GM23338 (cell line): Measurements from ENCODE around the gene ARL2BP. TPM values are rescaled to one million over a fixed set of nuclear protein-coding genes. Genes with fewer than 3 reads are reported as not detected.

Experiments used
- ATAC-seq: fragments of 200-7000 bp; cut with Tn5 transposase; 3 replicates; pipeline ENCODE4 v1.9.1; 2020
- DNase-seq: peaks from one replicate; pipeline ENCODE4 v3.0.0-alpha.2; 2015; ENCODE audit warnings: low spot score
- H2AFZ ChIP-seq: fragments of 200-600 bp; sonication (generic); 2 replicates; pipeline ENCODE4 v1.8.0; 2016; ENCODE audit warnings: antibody characterized with exemption, mild to moderate bottlenecking, moderate library complexity
- H3F3A ChIP-seq: fragments of 200-600 bp; sonication (generic); replicated peaks from 2 replicates; pipeline ENCODE4 v1.8.0; 2017; ENCODE audit warnings: antibody characterized with exemption, mixed run types, low read depth
- H3K27ac ChIP-seq: fragments of 200-600 bp; sonication (generic); 2 replicates; pipeline ENCODE4 v1.6.1; 2016; ENCODE audit warnings: low read depth
- H3K27me3 ChIP-seq: fragments of 200-600 bp; sonication (generic); 2 replicates; pipeline ENCODE4 v1.8.0; 2016; ENCODE audit warnings: mild to moderate bottlenecking, mixed run types, moderate library complexity; ENCODE audit not compliant: insufficient read depth
- H3K36me3 ChIP-seq: fragments of 200-600 bp; sonication (generic); 2 replicates; pipeline ENCODE4 v1.8.0; 2016; ENCODE audit warnings: mild to moderate bottlenecking; ENCODE audit not compliant: insufficient read depth
- H3K4me1 ChIP-seq: fragments of 200-600 bp; sonication (generic); 2 replicates; pipeline ENCODE4 v1.8.0; 2016; ENCODE audit warnings: mild to moderate bottlenecking, moderate library complexity; ENCODE audit not compliant: insufficient read depth
- H3K4me2 ChIP-seq: fragments of 200-600 bp; sonication (generic); 2 replicates; pipeline ENCODE4 v1.7.1; 2017; ENCODE audit warnings: mixed run types
- H3K4me3 ChIP-seq: fragments of 200-600 bp; sonication (generic); 2 replicates; pipeline ENCODE4 v1.6.1; 2016; ENCODE audit warnings: mixed run types
- H3K79me2 ChIP-seq: fragments of 200-600 bp; sonication (generic); replicated peaks from 2 replicates; pipeline ENCODE4 v1.8.0; 2017; ENCODE audit warnings: mild to moderate bottlenecking; ENCODE audit not compliant: insufficient read depth
- H3K9me2 ChIP-seq: fragments of 200-600 bp; sonication (generic); 2 replicates; pipeline ENCODE4 v1.8.0; 2017; ENCODE audit not compliant: insufficient read depth
- H4K20me1 ChIP-seq: fragments of 200-600 bp; sonication (generic); replicated peaks from 2 replicates; pipeline ENCODE4 v1.8.0; 2017; ENCODE audit warnings: mild to moderate bottlenecking; ENCODE audit not compliant: insufficient read depth
- H3K27ac Mint-ChIP-seq: 2 replicates; pipeline ENCODE4 v1.8.0; 2020; ENCODE audit warnings: inconsistent platforms, mild to moderate bottlenecking, moderate library complexity, mixed read lengths
- H3K27me3 Mint-ChIP-seq: 3 replicates; pipeline ENCODE4 v1.8.0; 2022; ENCODE audit warnings: low read depth, mild to moderate bottlenecking, moderate library complexity, mixed read lengths, inconsistent platforms; ENCODE audit not compliant: insufficient read depth, poor library complexity
- H3K36me3 Mint-ChIP-seq: 3 replicates; pipeline ENCODE4 v1.8.0; 2021; ENCODE audit warnings: low read depth, mild to moderate bottlenecking, inconsistent platforms, moderate library complexity, mixed read lengths
- H3K4me1 Mint-ChIP-seq: 3 replicates; pipeline ENCODE4 v1.8.0; 2020; ENCODE audit warnings: mild to moderate bottlenecking, inconsistent platforms, mixed read lengths
- H3K4me3 Mint-ChIP-seq: 3 replicates; pipeline ENCODE4 v1.8.0; 2021; ENCODE audit warnings: moderate library complexity, mild to moderate bottlenecking, inconsistent platforms, mixed read lengths
- H3K9me3 Mint-ChIP-seq: 3 replicates; pipeline ENCODE4 v1.8.0; 2020; ENCODE audit warnings: moderate library complexity, mild to moderate bottlenecking, inconsistent platforms, mixed read lengths
- CREB1 ChIP-seq: fragments of 250-450 bp; sonication (Bioruptor Pico); IDR thresholded peaks from 2 replicates; pipeline ENCODE4 v1.5.0; 2020; ENCODE audit warnings: low read depth, mild to moderate bottlenecking, moderate library complexity
- EZH2 ChIP-seq: fragments of 200-600 bp; sonication (generic); IDR thresholded peaks from one replicate; pipeline ENCODE4 v1.8.0; 2017; ENCODE audit warnings: antibody characterized with exemption, mild to moderate bottlenecking, low read depth; ENCODE audit not compliant: unreplicated experiment
- EZH2phosphoT487 ChIP-seq: fragments of 200-600 bp; sonication (generic); IDR thresholded peaks from one replicate; pipeline ENCODE4 v1.8.1; 2018; ENCODE audit warnings: antibody characterized with exemption; ENCODE audit not compliant: unreplicated experiment
- JUNB ChIP-seq: IDR thresholded peaks from one replicate; pipeline ENCODE4 v1.6.1; 2016; ENCODE audit warnings: antibody characterized with exemption; ENCODE audit not compliant: unreplicated experiment
- NANOG ChIP-seq: IDR thresholded peaks from 2 replicates; pipeline ENCODE4 v1.6.1; 2016; ENCODE audit warnings: antibody characterized with exemption, borderline replicate concordance
- POLR2AphosphoS5 ChIP-seq: IDR thresholded peaks from 2 replicates; pipeline ENCODE4 v1.6.1; 2016; ENCODE audit warnings: antibody characterized with exemption, low read depth
- STAT1 ChIP-seq: IDR thresholded peaks from one replicate; pipeline ENCODE4 v1.6.1; 2016; ENCODE audit warnings: antibody characterized with exemption; ENCODE audit not compliant: unreplicated experiment
- ZNF114 ChIP-seq: fragments of 250-450 bp; sonication (Bioruptor Pico); IDR thresholded peaks from 2 replicates; pipeline ENCODE4 v1.5.0; 2020; ENCODE audit warnings: mild to moderate bottlenecking, moderate library complexity
- ZNF331 ChIP-seq: fragments of 250-450 bp; sonication (Bioruptor Pico); IDR thresholded peaks from 2 replicates; pipeline ENCODE4 v1.5.0; 2020; ENCODE audit warnings: low read depth, mild to moderate bottlenecking, moderate library complexity
- polyA plus RNA-seq: library from polyadenylated mRNA; unstranded; fragments of >200 nt; fragmentation: Nextera tagmentation; extraction: Ambion mirVana; gene quantifications from 2 replicates; pipeline ENCODE4 v1.2.1, GENCODE V29; 2016
- total RNA-seq: library from RNA; depleted of rRNA; stranded (reverse); fragments of >200 nt; shearing (Covaris generic); gene quantifications from 2 replicates; pipeline ENCODE4 v1.2.3, GENCODE V29; 2014
- TF ChIP-seq, protein P1 (sequence below): IDR thresholded peaks from 2 replicates; pipeline ENCODE4 v1.6.1; 2016; ENCODE audit warnings: antibody characterized with exemption
- TF ChIP-seq, protein P2 (sequence below), 2 experiments: fragments of 200-600 bp in 1 of 2; sonication (generic) in 1 of 2; conservative IDR thresholded peaks; 2 replicates each; pipeline versions ENCODE4 v1.5.1 to v1.6.1; 2016 to 2017; ENCODE audit warnings: antibody characterized with exemption in 2 of 2, low read depth in 2 of 2, mild to moderate bottlenecking in 2 of 2, moderate library complexity in 1 of 2
- TF ChIP-seq, protein P3 (sequence below): IDR thresholded peaks from one replicate; pipeline ENCODE4 v1.6.1; 2018; ENCODE audit warnings: antibody characterized with exemption; ENCODE audit not compliant: unreplicated experiment
- TF ChIP-seq, protein P4 (sequence below): fragments of 250-450 bp; sonication (Bioruptor Pico); IDR thresholded peaks from 2 replicates; pipeline ENCODE4 v1.5.0; 2020; ENCODE audit warnings: mild to moderate bottlenecking, moderate library complexity

ARL2BP gene
- total and polyA plus RNA-seq, 2 experiments from 2014 or later: 10.3 to 13.4 TPM

DNA sequence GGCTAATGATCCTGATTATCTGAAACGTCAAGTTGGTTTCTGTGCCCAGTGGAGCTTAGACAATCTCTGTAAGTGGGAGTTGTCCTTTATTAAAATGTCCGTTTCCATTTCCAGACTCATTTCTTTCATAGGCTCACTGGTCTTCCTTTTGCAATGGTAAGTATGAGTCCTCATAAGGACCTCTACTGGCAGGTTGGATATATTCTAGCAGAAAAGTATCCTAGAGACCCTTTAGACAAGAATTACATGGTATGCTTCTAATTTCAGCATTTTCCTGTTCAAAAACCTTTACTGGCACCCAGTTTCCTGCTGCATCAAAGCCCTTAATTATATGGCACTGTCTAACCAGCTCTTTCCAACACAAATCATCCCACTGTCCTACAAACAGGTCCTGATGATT is 28.1 kb upstream of the ARL2BP start:
- Histone ChIP-seq H3K36me3 (peaks cover 31% of the 10 kb centered on the region), H3K27me3 (no peaks in the 10 kb centered on the region), H3K9me2 (no peaks in the 10 kb centered on the region), H3K79me2 (no peaks in the 10 kb centered on the region), H3K27ac (no peak overlapping the region), H3K4me1 (no peaks in the 10 kb centered on the region), H3F3A (no peaks in the 10 kb centered on the region), H4K20me1 (no peaks in the 10 kb centered on the region; the same call in 1 of the 2 replicates), H2AFZ (no peak overlapping the region), H3K4me3 (no peak overlapping the region), H3K4me2 (no peak overlapping the region)
- Mint-ChIP-seq H3K4me1 (no peaks in the 10 kb centered on the region), H3K27ac (no peak overlapping the region), H3K36me3 (peaks cover 54% of the 10 kb centered on the region), H3K9me3 (no peaks in the 10 kb centered on the region), H3K27me3 (no peaks in the 10 kb centered on the region), H3K4me3 (no peak overlapping the region)
- ATAC-seq (no peak), DNase-seq (no peak)
- TF ChIP-seq ZNF331 (CRISPR knock-in tag) (no peak), EZH2phosphoT487 (no peak), NANOG (no peak), EZH2 (no peak), STAT1 (no peak), CREB1 (CRISPR knock-in tag) (no peak), POLR2AphosphoS5 (no peak), ZNF114 (CRISPR knock-in tag) (no peak), JUNB (no peak)
- TF ChIP-seq, protein P1, sequence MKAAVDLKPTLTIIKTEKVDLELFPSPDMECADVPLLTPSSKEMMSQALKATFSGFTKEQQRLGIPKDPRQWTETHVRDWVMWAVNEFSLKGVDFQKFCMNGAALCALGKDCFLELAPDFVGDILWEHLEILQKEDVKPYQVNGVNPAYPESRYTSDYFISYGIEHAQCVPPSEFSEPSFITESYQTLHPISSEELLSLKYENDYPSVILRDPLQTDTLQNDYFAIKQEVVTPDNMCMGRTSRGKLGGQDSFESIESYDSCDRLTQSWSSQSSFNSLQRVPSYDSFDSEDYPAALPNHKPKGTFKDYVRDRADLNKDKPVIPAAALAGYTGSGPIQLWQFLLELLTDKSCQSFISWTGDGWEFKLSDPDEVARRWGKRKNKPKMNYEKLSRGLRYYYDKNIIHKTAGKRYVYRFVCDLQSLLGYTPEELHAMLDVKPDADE: no peak
- TF ChIP-seq, protein P2, sequence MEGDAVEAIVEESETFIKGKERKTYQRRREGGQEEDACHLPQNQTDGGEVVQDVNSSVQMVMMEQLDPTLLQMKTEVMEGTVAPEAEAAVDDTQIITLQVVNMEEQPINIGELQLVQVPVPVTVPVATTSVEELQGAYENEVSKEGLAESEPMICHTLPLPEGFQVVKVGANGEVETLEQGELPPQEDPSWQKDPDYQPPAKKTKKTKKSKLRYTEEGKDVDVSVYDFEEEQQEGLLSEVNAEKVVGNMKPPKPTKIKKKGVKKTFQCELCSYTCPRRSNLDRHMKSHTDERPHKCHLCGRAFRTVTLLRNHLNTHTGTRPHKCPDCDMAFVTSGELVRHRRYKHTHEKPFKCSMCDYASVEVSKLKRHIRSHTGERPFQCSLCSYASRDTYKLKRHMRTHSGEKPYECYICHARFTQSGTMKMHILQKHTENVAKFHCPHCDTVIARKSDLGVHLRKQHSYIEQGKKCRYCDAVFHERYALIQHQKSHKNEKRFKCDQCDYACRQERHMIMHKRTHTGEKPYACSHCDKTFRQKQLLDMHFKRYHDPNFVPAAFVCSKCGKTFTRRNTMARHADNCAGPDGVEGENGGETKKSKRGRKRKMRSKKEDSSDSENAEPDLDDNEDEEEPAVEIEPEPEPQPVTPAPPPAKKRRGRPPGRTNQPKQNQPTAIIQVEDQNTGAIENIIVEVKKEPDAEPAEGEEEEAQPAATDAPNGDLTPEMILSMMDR (conservative IDR thresholded peaks at IDR 0.05; ENCODE audit: low read depth in 2 of 2): no peak
- TF ChIP-seq, protein P3, sequence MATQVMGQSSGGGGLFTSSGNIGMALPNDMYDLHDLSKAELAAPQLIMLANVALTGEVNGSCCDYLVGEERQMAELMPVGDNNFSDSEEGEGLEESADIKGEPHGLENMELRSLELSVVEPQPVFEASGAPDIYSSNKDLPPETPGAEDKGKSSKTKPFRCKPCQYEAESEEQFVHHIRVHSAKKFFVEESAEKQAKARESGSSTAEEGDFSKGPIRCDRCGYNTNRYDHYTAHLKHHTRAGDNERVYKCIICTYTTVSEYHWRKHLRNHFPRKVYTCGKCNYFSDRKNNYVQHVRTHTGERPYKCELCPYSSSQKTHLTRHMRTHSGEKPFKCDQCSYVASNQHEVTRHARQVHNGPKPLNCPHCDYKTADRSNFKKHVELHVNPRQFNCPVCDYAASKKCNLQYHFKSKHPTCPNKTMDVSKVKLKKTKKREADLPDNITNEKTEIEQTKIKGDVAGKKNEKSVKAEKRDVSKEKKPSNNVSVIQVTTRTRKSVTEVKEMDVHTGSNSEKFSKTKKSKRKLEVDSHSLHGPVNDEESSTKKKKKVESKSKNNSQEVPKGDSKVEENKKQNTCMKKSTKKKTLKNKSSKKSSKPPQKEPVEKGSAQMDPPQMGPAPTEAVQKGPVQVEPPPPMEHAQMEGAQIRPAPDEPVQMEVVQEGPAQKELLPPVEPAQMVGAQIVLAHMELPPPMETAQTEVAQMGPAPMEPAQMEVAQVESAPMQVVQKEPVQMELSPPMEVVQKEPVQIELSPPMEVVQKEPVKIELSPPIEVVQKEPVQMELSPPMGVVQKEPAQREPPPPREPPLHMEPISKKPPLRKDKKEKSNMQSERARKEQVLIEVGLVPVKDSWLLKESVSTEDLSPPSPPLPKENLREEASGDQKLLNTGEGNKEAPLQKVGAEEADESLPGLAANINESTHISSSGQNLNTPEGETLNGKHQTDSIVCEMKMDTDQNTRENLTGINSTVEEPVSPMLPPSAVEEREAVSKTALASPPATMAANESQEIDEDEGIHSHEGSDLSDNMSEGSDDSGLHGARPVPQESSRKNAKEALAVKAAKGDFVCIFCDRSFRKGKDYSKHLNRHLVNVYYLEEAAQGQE: no peak
- TF ChIP-seq, protein P4, sequence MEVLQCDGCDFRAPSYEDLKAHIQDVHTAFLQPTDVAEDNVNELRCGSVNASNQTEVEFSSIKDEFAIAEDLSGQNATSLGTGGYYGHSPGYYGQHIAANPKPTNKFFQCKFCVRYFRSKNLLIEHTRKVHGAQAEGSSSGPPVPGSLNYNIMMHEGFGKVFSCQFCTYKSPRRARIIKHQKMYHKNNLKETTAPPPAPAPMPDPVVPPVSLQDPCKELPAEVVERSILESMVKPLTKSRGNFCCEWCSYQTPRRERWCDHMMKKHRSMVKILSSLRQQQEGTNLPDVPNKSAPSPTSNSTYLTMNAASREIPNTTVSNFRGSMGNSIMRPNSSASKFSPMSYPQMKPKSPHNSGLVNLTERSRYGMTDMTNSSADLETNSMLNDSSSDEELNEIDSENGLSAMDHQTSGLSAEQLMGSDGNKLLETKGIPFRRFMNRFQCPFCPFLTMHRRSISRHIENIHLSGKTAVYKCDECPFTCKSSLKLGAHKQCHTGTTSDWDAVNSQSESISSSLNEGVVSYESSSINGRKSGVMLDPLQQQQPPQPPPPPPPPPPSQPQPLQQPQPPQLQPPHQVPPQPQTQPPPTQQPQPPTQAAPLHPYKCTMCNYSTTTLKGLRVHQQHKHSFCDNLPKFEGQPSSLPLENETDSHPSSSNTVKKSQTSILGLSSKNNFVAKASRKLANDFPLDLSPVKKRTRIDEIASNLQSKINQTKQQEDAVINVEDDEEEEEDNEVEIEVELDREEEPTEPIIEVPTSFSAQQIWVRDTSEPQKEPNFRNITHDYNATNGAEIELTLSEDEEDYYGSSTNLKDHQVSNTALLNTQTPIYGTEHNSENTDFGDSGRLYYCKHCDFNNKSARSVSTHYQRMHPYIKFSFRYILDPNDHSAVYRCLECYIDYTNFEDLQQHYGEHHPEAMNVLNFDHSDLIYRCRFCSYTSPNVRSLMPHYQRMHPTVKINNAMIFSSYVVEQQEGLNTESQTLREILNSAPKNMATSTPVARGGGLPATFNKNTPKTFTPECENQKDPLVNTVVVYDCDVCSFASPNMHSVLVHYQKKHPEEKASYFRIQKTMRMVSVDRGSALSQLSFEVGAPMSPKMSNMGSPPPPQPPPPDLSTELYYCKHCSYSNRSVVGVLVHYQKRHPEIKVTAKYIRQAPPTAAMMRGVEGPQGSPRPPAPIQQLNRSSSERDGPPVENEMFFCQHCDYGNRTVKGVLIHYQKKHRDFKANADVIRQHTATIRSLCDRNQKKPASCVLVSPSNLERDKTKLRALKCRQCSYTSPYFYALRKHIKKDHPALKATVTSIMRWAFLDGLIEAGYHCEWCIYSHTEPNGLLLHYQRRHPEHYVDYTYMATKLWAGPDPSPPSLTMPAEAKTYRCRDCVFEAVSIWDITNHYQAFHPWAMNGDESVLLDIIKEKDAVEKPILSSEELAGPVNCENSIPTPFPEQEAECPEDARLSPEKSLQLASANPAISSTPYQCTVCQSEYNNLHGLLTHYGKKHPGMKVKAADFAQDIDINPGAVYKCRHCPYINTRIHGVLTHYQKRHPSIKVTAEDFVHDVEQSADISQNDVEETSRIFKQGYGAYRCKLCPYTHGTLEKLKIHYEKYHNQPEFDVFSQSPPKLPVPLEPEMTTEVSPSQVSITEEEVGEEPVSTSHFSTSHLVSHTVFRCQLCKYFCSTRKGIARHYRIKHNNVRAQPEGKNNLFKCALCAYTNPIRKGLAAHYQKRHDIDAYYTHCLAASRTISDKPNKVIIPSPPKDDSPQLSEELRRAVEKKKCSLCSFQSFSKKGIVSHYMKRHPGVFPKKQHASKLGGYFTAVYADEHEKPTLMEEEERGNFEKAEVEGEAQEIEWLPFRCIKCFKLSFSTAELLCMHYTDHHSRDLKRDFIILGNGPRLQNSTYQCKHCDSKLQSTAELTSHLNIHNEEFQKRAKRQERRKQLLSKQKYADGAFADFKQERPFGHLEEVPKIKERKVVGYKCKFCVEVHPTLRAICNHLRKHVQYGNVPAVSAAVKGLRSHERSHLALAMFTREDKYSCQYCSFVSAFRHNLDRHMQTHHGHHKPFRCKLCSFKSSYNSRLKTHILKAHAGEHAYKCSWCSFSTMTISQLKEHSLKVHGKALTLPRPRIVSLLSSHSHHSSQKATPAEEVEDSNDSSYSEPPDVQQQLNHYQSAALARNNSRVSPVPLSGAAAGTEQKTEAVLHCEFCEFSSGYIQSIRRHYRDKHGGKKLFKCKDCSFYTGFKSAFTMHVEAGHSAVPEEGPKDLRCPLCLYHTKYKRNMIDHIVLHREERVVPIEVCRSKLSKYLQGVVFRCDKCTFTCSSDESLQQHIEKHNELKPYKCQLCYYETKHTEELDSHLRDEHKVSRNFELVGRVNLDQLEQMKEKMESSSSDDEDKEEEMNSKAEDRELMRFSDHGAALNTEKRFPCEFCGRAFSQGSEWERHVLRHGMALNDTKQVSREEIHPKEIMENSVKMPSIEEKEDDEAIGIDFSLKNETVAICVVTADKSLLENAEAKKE (CRISPR knock-in tag): no peak
